Right ventricle myocardium inferior (tissue), 1 donor: ENCODE data around the gene ZBTB6. TPM values are rescaled to one million over a fixed set of nuclear protein-coding genes. Genes with fewer than 3 reads are reported as not detected.

Source experiments
- ATAC-seq: fragments of 200-7000 bp; cut with Tn5 transposase; one replicate; pipeline ENCODE4 v1.9.1; 2020; ENCODE audit warnings: mild to moderate bottlenecking, moderate library complexity
- DNase-seq: peaks from one replicate; pipeline ENCODE4 v3.0.0; 2021; ENCODE audit errors: missing footprints
- intact Hi-C: fragments of 100-400 bp; cut with DNase I; formaldehyde crosslinking; loops from one replicate; pipeline ENCODE4 v1.11.0; 2022
- total RNA-seq: library from RNA; stranded (reverse); fragmentation: NEBNext Ultra II Directional; extraction: Animal tissue kit (Norgen Biotek cat#: 25700); gene quantifications from one replicate; pipeline ENCODE4 v1.2.1, GENCODE V29; 2021
- donor health status: DM: no; HTN: yes; CAD: no; lungs with severe emphysema.

Gene ZBTB6
- total RNA-seq, 1 donor from 2014 or later: 5.3 TPM

- ATAC-seq (no peak), DNase-seq (no peak)
Observed at GRCh38 chr9:122860319-122861142, 52.6 kb downstream of the ZBTB6 start.

More at GRCh38 chr9:122860319-122861142, 52.6 kb downstream of the ZBTB6 start:
- intact Hi-C loops: no loop called here

Other genes with a start within 250 kb of the ZBTB6 start
- not detected for gene OR1L3, start 238.2 kb downstream of the ZBTB6 start, total RNA-seq
- gene OR1L4, start 189.3 kb downstream of the ZBTB6 start, total RNA-seq: not detected
- gene OR1L6, start 171.0 kb downstream of the ZBTB6 start, total RNA-seq: not detected
- not detected for gene OR5C1, start 124.4 kb downstream of the ZBTB6 start, total RNA-seq
- not detected for gene OR1K1, start 113.2 kb downstream of the ZBTB6 start, total RNA-seq
- gene PDCL, start 84.7 kb downstream of the ZBTB6 start, total RNA-seq: 8.7 TPM
- 35.1 TPM for gene RC3H2, start 8.0 kb downstream of the ZBTB6 start, total RNA-seq
- gene ZBTB26, start 18.2 kb upstream of the ZBTB6 start, total RNA-seq: 4.6 TPM
- gene RABGAP1, start 27.7 kb upstream of the ZBTB6 start, total RNA-seq: 45.1 TPM
- 0.49 TPM for gene GPR21, start 120.3 kb upstream of the ZBTB6 start, total RNA-seq